ENCODE data around the gene ABCC3. TPM values are rescaled to one million over a fixed set of nuclear protein-coding genes. Genes with fewer than 3 reads are reported as not detected.

ABCC3 gene
- total RNA-seq, 3 donors from 2014 or later = 166 to 453 (median 211) TPM

- TF ChIP-seq, protein P1, sequence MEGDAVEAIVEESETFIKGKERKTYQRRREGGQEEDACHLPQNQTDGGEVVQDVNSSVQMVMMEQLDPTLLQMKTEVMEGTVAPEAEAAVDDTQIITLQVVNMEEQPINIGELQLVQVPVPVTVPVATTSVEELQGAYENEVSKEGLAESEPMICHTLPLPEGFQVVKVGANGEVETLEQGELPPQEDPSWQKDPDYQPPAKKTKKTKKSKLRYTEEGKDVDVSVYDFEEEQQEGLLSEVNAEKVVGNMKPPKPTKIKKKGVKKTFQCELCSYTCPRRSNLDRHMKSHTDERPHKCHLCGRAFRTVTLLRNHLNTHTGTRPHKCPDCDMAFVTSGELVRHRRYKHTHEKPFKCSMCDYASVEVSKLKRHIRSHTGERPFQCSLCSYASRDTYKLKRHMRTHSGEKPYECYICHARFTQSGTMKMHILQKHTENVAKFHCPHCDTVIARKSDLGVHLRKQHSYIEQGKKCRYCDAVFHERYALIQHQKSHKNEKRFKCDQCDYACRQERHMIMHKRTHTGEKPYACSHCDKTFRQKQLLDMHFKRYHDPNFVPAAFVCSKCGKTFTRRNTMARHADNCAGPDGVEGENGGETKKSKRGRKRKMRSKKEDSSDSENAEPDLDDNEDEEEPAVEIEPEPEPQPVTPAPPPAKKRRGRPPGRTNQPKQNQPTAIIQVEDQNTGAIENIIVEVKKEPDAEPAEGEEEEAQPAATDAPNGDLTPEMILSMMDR (IDR thresholded peaks at IDR 0.05) = no peak
- intact Hi-C loops (cut with DNase I, micrococcal nuclease) = loop anchor here in 1 of 2 donors (10.0 kb wide), 1 partner anchor 49 kb away; no protein-coding TSS in a partner anchor
- H3K4me3 ChIP-seq = no peak overlapping the region
- ATAC-seq = no peak
- no peaks in the 10 kb centered on the region for H3K9me3 ChIP-seq
- H3K36me3 ChIP-seq (ENCODE audit: low read depth) = no peaks in the 10 kb centered on the region
- H3K4me1 ChIP-seq (ENCODE audit: low read depth) = peaks cover 49% of the 10 kb centered on the region
- peak; percentile 39 to 56 (median 45) for DNase-seq
These were observed 1.5 kb downstream of the ABCC3 start for GRCh38 chr17:50635982-50636803.

DNA sequence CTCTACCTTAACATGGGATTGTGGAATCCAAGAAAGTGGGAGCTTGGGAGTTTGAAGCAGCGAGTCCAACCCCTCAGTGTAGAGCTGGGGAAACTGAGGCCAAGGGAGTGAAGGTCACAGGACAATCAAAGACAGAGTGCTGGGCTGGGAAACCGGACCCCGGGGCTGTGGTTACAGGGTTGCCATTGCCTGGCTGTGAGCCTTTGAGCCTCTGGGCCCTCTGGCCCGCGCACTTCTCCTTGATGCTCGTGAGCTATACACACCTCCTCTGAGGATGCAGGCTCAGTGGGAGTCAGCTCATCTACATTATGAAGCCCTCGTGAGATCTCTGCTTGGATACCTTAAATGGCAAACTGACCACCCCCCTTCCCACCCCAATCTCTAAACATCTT is 2.1 kb downstream of the ABCC3 start:
- no peaks in the 10 kb centered on the region for H3K36me3 ChIP-seq (ENCODE audit: low read depth)
- TF ChIP-seq, protein P1 (IDR thresholded peaks at IDR 0.05) = no peak
- intact Hi-C loops (cut with DNase I, micrococcal nuclease) = loop anchor here in 1 of 2 donors (10.0 kb wide), 1 partner anchor 48 kb away; no protein-coding TSS in a partner anchor
- DNase-seq = peak in 2 of 3 donors; percentile 29 to 51
- H3K4me1 ChIP-seq (ENCODE audit: low read depth) = peaks cover 48% of the 10 kb centered on the region
- no peaks in the 10 kb centered on the region for H3K9me3 ChIP-seq
- H3K4me3 ChIP-seq = no peak overlapping the region
- ATAC-seq = no peak

DNA sequence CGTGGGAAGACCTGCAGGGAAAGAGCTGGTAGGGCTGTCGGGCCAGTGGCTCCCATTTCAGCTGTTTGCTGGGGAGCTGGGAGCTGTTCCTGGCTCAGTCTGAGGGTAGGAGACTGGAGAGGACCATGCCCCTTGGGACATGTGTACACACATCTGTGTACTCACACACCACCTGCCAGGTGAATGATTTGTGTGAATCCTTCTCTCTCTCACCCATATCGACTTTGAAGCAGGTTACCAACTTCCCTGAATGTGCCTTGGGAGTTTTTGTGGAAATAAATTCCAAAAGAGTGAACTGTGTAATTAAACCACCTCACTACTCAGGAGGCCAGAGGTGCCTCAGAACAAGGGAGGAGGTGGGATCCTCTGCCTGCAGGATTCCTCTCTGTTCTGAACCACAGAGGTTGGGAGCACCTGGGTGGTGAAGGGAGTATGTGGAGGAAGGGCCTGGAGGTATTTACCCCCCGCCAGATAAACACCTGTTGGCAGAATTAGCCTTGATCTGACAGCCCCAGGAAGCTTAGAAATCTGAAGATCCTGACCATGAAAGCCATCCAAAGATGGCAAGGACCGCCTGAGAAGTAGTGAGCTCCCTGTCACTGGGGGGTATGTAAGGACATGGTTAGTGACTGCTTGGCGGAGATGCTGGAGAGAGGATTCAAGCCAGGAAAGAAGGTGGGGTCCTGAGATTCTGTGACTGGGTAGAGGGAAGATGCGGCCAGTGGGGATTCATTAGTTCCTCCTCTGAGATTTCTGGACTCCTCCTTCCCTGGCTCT is 3.3 kb downstream of the ABCC3 start:
- ATAC-seq (no peak), DNase-seq (peak in 2 of 3 donors; percentile 35 to 41)
- intact Hi-C loops (cut with DNase I, micrococcal nuclease) = loop anchor here in 1 of 2 donors (10.0 kb wide), 1 partner anchor 47 kb away; no protein-coding TSS in a partner anchor
- Histone ChIP-seq H3K9me3 (no peaks in the 10 kb centered on the region), H3K4me1 (ENCODE audit: low read depth) (peaks cover 54% of the 10 kb centered on the region), H3K4me3 (no peak overlapping the region), H3K36me3 (ENCODE audit: low read depth) (no peaks in the 10 kb centered on the region)
- TF ChIP-seq, protein P1 (IDR thresholded peaks at IDR 0.05) = no peak

- H3K36me3 ChIP-seq (ENCODE audit: low read depth) = no peaks in the 10 kb centered on the region
- TF ChIP-seq, protein P1 (IDR thresholded peaks at IDR 0.05) = no peak
- H3K4me3 ChIP-seq = no peak overlapping the region
- ATAC-seq = no peak
- peaks cover 54% of the 10 kb centered on the region for H3K4me1 ChIP-seq (ENCODE audit: low read depth)
- DNase-seq = peak in 1 of 3 donors; percentile 19
- no peaks in the 10 kb centered on the region for H3K9me3 ChIP-seq
- intact Hi-C loops (cut with DNase I, micrococcal nuclease) = loop anchor here in 1 of 2 donors (10.0 kb wide), 1 partner anchor 46 kb away; no protein-coding TSS in a partner anchor
These were observed 3.9 kb downstream of the ABCC3 start for GRCh38 chr17:50638606-50638965.

GRCh38 chr17:50638966-50639713 is 4.5 kb downstream of the ABCC3 start:
- Histone ChIP-seq H3K4me3 (no peak overlapping the region), H3K4me1 (ENCODE audit: low read depth) (peaks cover 52% of the 10 kb centered on the region)
- TF ChIP-seq, protein P1 (IDR thresholded peaks at IDR 0.05) = no peak

More at GRCh38 chr17:50638966-50639713, 4.5 kb downstream of the ABCC3 start:
- DNase-seq (peak; percentile 89 to 98 (median 92)), ATAC-seq (peak; percentile 74)
- H3K9me3 ChIP-seq = no peaks in the 10 kb centered on the region
- H3K36me3 ChIP-seq (ENCODE audit: low read depth) = no peaks in the 10 kb centered on the region
- intact Hi-C loops (cut with DNase I, micrococcal nuclease) = loop anchor here in 1 of 2 donors (10.0 kb wide), 1 partner anchor 46 kb away; no protein-coding TSS in a partner anchor

All from mucosa of descending colon (tissue), 3 donors.